GM19468 (cell line): ENCODE results near the gene SNAPC1.
A peak's percentile ranks its signal among the peaks of the same experiment; 100 is the strongest.
"Not testable (repeated sequence)": the region's sequence is repeated elsewhere in the genome, so short reads cannot be mapped to it uniquely, and the experiment has no call there.

ENCODE experiments used
- ATAC-seq: cut with Tn5 transposase; IDR thresholded peaks from one replicate; pipeline ENCODE4 v1.9.1; 2021; ENCODE audit warnings: mild to moderate bottlenecking, moderate library complexity, moderate number of reproducible peaks; ENCODE audit not compliant: unreplicated experiment; ENCODE audit errors: extremely low read depth

The SNAPC1 gene, protein sequence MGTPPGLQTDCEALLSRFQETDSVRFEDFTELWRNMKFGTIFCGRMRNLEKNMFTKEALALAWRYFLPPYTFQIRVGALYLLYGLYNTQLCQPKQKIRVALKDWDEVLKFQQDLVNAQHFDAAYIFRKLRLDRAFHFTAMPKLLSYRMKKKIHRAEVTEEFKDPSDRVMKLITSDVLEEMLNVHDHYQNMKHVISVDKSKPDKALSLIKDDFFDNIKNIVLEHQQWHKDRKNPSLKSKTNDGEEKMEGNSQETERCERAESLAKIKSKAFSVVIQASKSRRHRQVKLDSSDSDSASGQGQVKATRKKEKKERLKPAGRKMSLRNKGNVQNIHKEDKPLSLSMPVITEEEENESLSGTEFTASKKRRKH

GRCh38 chr14:61761959-61762786 lies at the start of gene SNAPC1:
TSS of gene SNAPC1 (plus strand) at chr14:61762420. CDS start at chr14:61762461, 41 bp downstream.
- ATAC-seq = peak; percentile 90

DNA sequence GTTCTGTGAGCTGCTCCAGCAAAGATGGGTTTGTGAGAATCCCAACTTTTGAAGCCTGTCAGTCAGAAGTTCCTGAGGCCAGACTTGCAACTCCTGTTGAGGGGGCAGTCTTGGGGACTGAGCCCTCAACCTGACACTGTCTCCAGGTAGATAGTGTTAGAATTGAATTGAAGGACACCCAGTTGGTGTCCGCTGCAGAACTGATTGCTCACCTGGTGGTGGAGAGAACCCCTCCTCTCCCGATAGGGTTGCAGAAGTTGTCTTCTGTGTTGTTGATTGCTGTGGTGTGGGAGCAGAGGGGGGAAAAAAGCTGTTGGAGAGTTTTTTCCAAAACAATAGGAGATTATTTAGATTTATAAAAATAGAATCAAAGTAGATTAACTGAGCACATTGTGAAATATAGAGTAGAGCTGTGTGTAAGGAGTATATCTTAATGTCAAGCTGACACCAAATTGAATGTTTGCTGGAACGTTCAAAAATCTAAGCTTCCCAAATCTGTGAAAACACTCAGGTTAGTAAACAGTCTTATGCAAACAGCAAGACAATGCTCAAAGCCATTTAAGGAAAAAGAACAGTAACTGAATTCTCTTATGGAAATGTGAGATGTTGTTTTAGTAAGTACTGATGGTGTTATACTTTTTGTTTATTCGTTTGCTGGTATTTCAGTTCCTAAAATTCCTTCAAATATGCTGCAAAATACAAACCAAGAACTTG lies 48.3 kb upstream of the SNAPC1 start:
- no peak for ATAC-seq

- no peak for ATAC-seq
Measured at GRCh38 chr14:61716956-61717355, 45.3 kb upstream of the SNAPC1 start.

DNA sequence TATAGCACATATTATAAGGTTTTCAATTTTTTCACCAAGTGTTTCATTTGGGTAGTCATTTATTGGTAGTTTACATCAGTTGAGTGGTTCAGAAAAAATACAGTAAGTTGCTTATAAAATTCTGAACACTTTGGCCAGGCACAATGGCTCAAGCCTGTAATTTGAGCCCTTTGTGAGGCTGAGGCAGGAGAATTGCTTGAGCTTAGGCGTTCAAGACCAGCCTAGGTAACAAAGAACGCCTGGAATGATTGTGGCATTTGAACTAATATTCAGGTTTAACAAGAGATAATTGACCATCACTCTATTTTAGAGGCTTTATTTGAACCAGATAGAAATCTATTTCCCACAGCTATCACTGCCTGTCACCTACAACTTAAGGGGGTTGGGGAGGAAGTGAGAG lies 44.2 kb upstream of the SNAPC1 start:
- no peak for ATAC-seq

- ATAC-seq = peak; percentile 32
Measured at GRCh38 chr14:61719344-61720293, 42.6 kb upstream of the SNAPC1 start.

GRCh38 chr14:61720294-61720661 lies 41.9 kb upstream of the SNAPC1 start:
- ATAC-seq = no peak

DNA sequence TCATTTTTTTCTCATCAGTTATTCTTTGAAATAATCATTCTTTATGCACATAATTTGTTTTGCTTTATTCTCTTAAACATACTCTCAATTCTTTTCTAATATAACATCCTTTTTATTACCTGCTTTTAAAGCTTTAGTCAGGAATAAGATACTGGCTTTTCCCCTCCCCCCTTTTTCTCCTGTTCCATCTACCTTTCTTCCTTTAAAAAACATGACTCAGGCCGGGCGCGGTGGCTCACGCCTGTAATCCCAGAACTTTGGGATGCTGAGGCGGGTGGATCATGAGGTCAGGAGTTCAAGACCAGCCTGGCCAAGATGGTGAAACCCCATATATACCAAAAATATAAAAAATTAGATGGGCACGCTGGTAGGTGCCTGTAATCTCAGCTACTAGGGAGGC lies 41.5 kb upstream of the SNAPC1 start:
- ATAC-seq = no peak

DNA sequence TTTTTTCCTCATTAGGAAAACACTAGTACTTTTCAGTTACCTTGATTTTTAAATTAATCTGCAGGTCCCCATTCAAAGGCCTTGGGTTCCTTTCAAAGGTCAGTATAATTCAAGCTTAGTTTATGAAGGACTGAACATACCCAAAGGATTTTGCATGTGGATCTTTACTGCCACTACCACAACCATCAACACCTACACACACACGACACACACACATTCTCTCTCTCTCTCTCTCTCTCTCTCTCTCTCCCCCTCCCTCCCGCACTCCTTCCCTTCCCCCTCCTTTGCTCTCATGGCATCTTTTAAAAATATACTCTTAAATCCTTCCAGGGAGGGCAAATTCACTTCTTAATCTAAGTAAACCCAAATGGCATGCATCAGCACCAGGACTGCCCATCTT lies 38.1 kb upstream of the SNAPC1 start:
- no peak for ATAC-seq

GRCh38 chr14:61726778-61727658 lies 35.2 kb upstream of the SNAPC1 start:
- no peak for ATAC-seq

- no peak for ATAC-seq
Measured at GRCh38 chr14:61730756-61731373, 31.4 kb upstream of the SNAPC1 start.

DNA sequence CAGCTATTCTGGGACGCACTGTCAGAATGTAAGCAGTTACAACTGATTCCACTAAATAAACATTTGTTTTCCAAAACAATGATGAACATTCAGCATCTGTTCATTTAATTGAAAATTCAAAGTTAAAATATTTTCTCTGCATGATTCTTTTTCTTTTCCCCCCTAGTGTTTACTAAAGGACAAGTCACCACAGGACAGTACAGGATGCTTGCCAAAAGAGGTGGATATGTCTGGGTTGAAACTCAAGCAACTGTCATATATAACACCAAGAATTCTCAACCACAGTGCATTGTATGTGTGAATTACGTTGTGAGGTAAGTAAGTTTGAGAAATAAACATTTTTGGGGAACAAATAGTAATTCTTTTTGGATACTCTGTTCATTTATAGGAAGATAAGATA lies 28.2 kb upstream of the SNAPC1 start:
- ATAC-seq = no peak

- no peak for ATAC-seq
Measured at GRCh38 chr14:61736751-61737150, 25.5 kb upstream of the SNAPC1 start.

DNA sequence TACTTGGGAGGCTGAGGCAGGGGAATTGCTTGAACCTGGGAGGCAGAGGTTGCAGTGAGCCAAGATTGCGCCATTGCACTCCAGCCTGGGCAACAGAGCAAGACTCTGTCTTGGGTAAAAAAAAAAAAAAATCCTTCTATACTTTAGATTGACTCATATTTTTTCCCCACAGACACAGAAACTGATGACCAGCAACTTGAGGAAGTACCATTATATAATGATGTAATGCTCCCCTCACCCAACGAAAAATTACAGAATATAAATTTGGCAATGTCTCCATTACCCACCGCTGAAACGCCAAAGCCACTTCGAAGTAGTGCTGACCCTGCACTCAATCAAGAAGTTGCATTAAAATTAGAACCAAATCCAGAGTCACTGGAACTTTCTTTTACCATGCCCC lies 24.3 kb upstream of the SNAPC1 start:
- no peak for ATAC-seq

- ATAC-seq = no peak
Measured at GRCh38 chr14:61739133-61739532, 23.1 kb upstream of the SNAPC1 start.

DNA sequence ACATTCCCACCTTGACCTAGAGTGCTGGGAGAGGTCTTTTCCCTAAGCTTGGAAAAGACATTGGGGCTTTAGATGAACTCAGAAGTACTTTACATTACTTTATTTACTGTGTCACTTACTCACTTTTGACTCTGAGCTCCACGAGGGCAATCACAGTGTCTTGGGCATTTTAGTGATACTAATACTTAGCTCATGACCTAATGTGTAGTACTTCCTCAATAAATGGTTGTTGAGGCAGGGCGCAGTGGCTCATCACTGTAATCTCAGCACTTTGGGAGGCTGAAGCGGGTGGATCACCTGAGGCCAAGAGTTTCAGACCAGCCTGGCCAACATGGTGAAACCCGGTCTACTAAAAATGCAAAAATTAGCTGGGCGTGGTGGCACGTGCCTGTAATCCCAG lies 19.8 kb upstream of the SNAPC1 start:
- ATAC-seq = no peak

DNA sequence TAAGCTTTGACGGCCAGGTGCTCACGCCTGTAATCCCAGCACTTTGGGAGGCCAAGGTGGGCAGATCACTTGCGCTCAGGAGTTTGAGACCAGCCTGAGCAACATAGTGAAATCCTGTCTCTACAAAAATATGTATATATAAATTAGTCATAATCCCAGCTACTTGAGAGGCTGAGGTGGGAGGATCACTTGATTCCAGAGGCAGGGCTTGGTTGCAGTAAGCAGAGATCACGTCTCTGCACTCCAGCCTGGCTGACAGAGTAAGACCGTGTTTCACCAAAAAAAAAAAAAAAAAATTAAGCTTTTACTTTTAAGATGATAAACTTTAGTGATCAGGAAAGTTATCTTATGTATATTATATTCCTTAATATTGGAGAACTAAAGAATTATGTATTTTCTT lies 18.0 kb upstream of the SNAPC1 start:
- ATAC-seq = no peak

DNA sequence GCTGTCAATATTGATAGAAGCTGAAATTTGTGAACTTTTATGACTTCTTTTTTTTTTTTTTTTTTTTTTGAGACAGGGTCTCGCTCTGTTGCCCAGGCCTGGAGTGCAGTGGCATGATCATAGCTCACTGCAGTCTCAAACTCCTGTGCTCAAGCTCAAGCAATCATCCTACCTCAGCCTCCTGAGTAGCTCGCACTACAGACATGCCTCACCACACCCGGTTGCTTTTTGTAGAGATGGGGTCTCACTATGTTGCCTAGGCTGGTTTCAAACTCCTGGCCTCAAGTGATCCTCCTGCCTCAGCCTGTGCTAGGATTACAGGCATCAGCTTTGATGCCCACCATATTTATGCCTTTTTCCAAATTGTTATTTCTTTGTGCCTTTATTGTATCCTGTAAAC lies 15.9 kb upstream of the SNAPC1 start:
- not testable (repeated sequence) for ATAC-seq

- no peak for ATAC-seq
Measured at GRCh38 chr14:61746881-61747280, 15.3 kb upstream of the SNAPC1 start.
